ENCODE measurements around the gene MED20.
A peak's percentile ranks its signal among the peaks of the same experiment; 100 is the strongest.
"Not testable (repeated sequence)": the region's sequence is repeated elsewhere in the genome, so short reads cannot be mapped to it uniquely, and the experiment has no call there.

MED20 gene, protein sequence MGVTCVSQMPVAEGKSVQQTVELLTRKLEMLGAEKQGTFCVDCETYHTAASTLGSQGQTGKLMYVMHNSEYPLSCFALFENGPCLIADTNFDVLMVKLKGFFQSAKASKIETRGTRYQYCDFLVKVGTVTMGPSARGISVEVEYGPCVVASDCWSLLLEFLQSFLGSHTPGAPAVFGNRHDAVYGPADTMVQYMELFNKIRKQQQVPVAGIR

DNA sequence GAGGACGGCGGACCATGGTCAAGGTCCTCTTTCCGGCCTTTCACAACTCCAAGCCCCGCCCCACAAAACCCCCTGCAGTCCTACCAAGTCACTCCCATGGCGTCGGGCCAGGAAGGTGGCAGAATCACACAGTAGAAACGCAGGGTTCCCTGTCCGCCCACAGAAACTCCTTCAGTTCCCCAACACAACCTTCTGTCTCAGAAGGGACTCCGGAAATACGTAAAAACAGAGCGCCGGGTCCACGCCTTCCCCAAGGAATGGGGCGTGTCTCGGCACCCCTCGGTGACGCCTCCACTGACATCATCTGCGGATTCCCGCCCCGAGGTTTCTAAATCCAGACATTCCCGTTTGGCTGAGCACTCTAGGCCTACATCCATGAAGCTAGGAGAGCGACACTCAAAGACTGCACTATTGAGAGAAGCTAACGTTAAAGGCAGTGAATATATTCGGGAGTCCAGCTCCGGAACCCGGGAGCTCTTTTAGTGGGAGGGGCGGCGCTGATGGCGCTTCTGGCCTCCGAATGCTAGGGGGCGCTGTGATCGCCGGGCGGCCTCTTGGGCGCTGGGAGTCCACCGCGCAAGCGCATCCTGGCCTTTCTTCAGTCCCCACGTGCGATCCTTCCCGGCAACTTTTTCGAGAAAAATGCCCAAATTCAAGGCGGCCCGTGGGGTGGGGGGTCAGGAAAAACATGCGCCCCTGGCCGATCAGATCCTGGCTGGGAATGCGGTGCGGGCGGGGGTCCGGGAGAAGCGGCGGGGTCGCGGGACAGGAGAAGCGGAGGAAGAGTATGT is at the start of gene MED20, which contains the start of gene BYSL:
Gene MED20 (minus strand): TSS at position 219 of the 791 bp plus-strand sequence. CDS start 121 bp downstream, at position 98.
Gene BYSL (plus strand): TSS at position 579 of the 791 bp plus-strand sequence. CDS start 64 bp downstream, at position 643.
- peak; percentile 92 for DNase-seq (ENCODE audit: low read depth)

DNA sequence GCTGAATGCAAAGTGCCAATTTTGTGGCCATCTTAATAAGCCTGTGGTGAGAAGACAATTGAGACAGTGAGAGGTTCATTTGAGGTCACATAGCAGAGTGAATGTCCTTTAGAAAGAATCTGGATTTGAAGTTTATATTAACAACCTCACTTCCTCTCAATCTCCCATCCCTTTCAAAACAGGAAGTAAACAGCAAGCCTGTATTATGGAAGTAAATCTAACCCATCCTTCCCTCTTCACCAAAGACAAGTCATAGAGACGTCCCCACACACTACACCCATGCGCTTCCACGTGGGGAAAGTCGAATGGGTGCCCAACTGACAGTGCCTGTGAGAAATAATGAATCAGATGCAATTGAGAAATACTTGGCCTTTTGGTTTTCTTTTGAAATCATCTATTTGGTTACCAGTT is 49.5 kb upstream of the MED20 start:
- DNase-seq (ENCODE audit: low read depth): peak; percentile 47

DNA sequence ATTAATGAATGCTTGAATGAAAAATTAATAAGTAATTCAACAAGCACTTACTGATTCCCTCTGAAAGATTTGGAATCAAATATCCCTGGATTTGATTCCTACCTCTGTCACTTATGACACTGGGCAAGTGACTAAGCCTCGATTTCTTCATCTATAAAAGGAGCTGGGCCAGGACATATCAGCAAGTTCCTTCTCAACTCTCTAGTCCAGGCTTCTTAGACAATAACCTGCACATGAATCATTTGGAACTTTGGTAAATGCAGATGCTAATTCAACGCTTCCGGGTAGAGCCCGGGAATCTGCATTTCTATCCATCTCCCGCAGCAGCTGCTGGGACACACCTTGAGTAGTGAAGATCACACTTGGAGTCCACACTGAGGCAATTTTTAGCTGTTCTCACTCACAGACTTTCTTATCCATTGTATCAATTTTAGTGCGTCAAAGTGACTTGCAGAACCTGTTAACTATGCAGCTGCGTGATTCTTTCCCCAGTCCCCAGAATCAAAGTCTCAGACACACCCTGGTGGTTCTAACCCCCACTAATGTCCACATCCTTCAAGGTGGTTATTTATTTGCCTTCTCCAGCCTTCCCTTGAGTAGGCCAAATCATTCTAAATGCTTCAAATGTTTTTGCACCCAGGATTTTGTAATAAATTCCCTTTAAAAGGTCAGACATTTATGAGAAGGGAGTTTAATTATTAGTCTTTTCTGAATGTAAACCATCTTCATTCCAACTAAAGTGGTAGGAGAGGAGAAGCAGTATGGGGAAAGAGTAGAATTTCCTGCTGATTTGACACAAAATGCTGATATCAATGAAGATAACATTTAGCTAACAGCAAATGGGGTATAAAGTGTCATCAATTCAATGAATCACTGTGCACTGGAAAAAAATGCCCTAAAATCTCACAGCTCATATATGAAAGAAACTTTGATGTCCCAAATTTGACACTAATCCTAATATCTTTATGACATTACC is 46.7 kb upstream of the MED20 start:
- no peak for DNase-seq (ENCODE audit: low read depth)

DNA sequence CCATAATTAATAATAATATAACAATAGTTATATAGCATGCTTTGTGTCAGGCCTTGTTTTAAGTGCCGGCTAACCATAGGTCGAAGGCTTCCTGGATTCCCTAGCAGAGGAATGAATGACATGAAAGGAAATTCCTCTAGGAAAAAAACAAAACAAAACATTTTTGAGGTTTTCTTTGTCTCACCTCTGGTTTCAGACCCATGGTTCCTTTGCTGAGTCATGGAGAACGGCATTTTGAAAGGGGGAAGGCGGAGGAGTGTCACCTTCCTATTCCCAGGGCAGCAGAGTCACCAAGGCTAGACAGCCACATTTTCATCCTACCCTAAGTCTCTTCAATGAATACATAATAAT is 46.0 kb upstream of the MED20 start:
- no peak for DNase-seq (ENCODE audit: low read depth)

DNA sequence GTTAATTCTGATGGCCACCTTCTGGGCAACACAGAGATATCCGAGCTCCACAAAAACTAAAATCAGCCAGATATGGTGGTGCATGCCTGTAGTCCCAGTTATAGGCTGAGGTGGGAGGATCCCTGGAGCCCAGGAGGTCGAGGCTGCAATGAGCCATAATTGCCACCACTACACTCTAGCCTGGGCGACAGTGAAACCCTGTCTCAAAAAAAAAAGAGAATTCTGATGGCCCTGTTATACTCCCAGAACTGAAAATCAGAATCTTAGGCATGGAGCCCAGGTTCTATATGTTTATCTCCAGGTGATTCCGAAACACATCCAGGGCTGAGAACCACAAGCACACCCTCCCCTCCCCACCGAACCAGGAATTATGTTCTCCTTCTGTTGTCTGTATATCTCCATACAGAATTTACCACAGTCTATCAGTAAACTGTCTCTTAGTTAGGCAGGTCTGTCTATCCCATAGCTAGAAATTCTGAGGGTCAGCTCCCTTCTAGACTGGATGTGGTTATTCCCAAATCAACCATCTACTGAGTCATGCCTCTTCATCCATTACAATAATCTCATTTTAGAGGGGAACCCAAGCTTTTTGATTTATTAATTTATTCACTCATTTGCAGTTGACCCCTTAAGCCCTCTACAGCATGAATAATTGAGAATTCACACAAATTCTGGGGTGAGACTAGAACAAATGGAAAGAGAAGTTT is 45.4 kb upstream of the MED20 start:
- DNase-seq (ENCODE audit: low read depth): no peak

DNA sequence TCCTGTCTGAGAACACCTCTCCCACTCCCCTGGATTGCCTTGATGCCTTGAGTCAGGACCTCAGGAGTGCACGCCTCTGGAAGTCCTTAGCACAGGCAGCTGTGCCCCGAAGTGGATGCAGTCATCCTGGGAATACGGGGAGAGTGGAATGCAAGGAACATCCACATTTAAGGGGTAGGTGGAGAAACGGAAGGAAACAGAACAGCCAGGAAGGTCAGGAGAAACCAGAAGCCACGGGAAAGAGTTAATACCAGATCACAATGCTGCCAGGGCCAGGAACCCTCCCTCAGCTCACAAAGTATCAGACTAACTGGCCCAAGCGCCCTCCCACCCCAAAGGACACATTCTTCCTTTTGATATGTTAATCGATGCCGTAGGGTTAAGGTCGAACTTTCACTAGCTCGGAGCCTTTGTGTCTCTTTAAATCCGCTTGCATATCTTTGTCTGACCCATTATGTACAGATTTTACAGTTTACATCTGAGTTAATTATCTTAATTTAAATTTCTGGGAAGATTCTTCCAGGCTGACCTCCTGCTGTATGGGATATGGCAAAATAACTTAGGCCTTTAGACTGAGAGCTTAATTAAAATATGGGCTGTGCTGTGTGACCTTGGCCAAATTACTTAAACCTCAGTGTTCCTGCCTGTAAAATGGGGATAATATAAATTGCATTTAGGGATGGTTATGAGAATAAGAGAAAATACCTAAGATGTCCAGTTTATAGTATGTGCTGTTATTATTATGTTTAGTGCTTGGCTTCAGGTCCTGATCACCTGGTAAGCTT is 44.7 kb upstream of the MED20 start:
- no peak for DNase-seq (ENCODE audit: low read depth)

DNA sequence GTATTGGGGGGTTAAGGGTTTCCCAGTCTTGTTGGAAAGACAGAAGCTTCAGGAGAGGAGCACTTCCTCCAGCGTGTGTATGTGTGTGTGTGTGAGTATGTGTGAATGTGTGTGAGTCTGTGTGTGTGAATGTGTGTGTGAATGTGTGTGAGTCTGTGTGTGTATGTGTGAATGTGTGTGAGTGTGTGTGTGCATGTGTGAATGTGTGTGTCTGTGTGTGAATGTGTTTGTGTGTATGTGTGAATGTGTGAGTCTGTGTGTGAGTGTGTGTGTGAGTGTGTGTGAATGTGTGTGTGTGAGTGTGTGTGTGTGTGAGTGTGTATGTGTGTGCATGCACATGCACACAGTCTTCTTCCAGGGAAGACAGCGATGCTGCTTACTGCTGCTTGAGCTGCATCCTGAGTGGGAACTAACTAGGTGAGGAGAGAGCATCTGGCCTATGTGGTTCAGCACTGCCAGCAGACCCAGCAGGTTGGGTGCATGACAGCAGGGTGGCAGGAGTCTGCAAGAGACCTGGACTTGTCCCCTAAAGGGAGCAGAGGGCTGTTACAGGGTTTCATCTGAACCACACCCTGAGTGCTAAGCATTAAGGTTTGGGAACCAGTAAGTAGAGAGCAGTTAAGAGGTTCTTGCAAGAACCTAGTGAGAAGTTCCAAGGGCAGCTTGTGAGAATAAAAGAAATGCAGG is 43.4 kb upstream of the MED20 start:
- no peak for DNase-seq (ENCODE audit: low read depth)

DNA sequence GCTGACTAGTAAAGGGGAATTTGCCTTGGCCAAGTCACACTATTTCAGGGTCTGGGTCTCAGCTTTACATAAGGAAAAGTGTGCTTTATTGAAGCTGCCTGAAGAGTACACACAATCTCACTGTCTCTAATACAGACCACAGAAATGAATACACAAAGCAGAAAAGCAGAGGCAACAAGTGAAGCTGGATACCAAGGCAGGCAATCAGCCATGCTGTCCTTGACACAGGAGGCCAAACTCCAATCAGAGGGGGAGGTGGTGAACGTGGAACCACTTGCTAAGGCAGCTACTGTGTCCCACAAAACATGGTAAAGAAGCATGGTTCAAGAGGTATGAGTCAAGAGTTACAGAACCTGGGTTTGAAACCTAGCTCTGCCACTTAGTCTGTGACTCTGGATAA is 42.4 kb upstream of the MED20 start:
- no peak for DNase-seq (ENCODE audit: low read depth)

DNA sequence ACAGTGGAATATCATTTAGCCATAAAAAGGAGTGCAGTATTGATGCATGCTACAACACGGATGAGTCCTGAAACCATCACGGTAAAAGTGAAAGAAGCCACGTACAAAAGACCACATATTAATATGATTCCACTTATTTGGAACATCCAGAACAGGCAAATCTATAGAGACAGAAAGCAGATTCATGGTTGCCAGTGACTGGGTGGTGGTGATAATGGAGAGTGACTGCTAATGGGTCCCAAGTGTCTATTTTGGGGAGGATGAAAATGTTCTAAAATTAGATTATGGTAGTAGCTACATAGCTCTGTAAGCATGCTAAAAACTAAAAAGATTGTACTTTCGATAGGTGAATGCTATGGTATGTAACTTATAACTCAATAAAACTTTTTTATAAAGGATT is 39.1 kb upstream of the MED20 start:
- no peak for DNase-seq (ENCODE audit: low read depth)

DNA sequence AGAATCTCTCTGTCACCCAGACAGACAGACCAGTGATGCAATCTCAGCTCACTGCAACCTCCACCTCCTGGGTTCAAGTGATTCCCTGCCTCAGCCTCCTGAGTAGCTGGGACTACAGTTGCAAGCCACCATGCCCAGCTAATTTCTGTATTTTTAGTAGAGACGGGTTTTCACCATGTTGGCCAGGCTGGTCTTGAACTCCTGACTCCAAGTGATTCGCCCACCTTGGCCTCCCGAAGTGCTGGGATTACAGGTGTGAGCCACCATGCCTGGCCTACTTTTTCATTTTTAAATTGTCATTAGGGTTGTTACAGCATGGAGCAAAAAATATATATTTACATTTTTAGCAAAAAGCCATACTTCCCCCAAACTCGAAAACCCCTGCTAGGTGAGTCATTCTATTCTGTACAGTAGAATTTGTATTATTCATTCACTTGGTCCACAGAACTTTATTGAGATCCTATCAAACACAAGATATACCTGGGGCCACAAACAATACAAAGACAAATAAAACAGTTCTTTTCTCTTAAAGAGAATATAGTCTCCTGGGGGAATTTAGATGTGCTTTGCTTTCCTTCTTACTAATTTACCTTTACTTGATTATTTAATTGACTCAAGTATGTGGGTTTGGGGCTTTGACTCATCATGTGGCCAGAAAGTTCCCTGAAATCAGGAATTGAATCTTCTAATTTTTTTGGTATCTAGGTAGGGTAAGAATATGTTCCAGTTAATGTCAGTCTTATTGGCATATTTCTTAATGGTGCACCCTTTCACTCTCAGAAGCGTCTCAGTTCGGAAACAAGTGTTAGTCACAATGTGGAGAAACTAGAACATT is 37.3 kb upstream of the MED20 start:
- DNase-seq (ENCODE audit: low read depth): no peak

DNA sequence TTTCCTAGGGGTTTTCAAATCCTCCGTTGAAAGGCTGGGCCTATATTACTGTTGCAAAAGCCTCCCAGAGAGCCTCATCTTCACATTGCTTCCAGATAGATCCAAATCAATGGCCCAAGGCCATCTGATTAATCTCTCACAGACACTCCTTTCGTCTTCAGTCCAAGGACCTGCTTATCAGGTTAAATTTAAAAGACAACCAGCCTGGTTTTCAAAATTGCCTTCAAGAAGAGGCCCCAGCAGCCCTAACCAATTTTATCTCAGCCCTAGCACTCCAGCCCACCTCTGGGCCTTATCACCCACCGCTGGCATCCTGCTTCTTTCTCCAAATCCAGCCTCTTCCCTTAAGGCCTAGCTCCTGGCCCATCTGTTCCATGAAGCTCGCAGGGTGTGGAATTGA is 36.2 kb upstream of the MED20 start:
- no peak for DNase-seq (ENCODE audit: low read depth)

DNA sequence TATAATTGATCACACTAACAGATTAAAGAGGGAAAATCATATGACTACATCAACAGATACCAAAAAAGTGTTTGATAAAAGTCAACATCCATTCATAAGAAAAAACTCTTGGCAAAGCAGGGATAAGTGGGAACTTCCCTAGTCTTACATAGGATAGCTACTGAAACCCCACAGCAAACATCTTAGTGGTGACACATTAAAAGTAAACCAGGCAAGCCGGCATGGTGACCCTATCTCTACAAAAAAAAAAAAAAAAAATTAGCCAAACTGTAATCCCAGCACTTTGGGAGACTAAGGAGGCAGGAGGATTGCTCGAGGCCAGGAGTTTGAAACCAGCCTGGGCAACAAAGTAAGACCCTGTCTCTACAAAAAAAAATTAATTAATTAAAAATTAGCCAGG is 34.5 kb upstream of the MED20 start:
- DNase-seq (ENCODE audit: low read depth): no peak

DNA sequence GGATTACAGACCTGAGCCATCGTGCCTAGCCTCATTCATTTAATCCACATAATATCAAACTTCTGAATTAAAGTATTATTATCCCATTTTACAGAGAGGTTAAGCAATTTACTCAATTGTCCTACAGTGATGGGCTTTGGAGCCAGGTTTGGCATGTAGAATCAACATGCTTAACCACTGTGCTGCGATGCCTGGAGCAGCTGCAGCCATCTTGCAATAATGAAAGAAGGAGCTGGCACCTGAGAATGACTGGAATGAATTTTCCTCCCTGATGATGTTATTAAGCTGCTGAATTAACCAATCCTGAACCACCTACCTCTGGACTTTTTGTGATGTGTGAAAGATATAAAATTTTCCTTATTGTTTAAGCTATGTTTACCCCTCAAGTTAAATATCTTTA is 33.7 kb upstream of the MED20 start:
- DNase-seq (ENCODE audit: low read depth): no peak

DNA sequence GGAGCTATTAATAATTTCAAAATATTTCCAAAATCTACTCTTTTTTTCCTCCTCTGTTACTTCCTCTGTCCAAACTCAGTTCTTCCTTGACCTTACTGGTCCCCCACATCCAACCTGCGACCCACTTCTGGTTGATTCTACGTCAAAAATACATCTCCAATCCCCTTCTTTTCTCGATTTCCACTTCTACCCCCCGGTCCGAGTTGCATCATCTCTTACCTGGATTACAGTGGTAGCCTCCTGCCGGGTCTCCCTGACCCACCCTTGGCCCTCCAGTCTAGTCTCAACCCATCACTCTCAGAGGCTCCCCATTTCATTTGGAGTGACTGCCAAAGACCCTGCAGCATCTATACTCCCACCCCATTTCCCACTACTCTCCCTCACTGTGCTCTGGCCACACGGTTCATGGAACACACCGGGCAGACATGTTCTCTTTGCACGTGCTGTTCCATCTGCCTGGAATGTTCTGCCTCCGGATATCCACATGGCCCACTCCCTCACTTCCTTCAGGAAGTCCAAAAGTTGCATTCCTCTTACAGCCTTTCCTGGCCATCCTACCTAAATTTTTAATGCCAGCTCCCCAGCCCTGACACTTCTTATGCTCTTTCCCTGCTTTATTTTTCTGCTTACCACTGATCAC is 26.8 kb upstream of the MED20 start:
- DNase-seq (ENCODE audit: low read depth): no peak

DNA sequence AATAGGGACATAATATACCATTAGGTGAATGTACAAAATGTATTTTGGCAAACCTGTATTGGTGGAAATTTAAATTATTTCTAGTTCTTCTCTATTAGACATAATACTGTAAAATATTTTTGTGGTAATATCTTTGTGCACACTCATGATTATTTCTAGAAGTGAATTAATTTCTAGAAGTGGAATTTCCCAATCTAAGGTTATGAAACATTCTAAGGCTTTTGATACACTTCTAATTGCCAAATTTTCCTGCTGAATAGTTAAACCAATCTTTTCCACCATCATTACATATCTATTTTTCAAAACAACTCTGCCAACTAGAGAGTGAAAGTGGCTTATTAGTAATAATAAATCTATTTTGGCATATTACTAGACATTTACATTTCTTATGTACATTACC is 22.5 kb upstream of the MED20 start:
- DNase-seq (ENCODE audit: low read depth): no peak

DNA sequence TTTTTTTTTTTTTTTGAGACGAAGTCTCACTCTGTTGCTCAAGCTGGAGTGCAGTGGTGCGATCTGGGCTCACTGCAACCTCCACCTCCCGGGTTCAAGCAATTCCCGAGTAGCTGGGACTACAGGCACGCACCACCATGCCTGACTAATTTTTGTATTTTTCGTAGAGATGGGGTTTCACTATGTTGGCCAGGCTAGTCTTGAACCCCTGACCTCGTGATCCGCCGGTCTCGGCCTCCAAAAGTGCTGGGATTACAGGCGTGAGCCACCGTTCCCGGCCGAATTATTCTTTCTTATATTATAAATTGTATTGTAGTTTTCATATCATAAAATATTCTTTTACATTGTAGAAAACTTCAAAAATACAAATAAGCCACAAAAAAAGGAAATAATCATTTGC is 21.9 kb upstream of the MED20 start:
- not testable (repeated sequence) for DNase-seq (ENCODE audit: low read depth)

DNA sequence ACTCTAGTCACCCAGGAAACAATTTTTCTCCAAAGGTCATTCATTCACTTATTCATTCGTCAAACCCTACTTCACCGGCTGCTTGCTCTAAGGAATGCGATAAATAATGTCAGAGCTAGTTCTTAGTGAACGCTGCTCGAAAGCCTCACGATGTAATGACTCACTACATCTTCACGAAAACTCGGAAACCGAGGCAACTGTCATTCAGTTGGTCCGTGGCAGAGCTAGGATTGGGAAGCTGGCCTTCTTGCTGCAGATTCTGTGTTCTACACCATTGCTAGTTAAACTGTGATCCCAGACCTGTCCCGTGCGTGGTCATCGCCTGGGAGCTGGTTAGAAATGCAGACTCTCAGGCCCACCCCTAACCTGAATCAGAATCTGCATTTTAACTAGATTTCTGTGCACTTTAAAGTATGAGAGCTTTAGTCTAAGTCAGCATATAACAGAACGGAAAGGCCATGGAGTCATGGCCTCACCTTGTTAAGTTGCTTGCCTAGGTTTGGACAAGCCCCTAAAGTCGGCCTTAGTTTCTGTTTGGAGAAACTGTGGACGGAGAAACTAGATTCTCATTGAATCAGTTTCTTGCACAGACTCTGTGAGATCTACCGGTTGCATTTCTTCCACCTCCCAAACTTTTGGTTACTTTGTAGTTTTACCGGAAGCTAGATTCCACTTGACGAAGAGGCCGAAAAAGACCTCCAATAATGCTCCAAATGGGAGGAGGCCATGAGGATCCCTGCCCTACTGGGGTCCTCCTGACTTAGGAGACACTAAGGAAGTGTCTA is 21.3 kb upstream of the MED20 start:
- no peak for DNase-seq (ENCODE audit: low read depth)
